Adipocyte (in vitro differentiated cells): Measurements from ENCODE around the gene TRAF7.
A peak's percentile ranks its signal among the peaks of the same experiment; 100 is the strongest.

Experiments used
- DNase-seq: peaks from one replicate; pipeline ENCODE4 v3.0.0-alpha.2; 2015; ENCODE audit warnings: low read depth
- H3K27me3 ChIP-seq: replicated peaks from 2 replicates; pipeline ENCODE4 v1.7.0; 2013; ENCODE audit warnings: mild to moderate bottlenecking, low read length, moderate library complexity; ENCODE audit not compliant: control insufficient read depth, insufficient read depth
- H3K36me3 ChIP-seq: 2 replicates; pipeline ENCODE4 v1.7.0; 2013; ENCODE audit warnings: low read length, mild to moderate bottlenecking, moderate library complexity; ENCODE audit not compliant: control insufficient read depth, insufficient read depth, severe bottlenecking
- H3K4me1 ChIP-seq: 2 replicates; pipeline ENCODE4 v1.7.0; 2013; ENCODE audit warnings: mild to moderate bottlenecking, low read length, moderate library complexity; ENCODE audit not compliant: control insufficient read depth, insufficient read depth
- H3K4me3 ChIP-seq: 2 replicates; pipeline ENCODE4 v1.7.0; 2013; ENCODE audit warnings: mild to moderate bottlenecking, low read length, moderate library complexity
- H3K9ac ChIP-seq: 2 replicates; pipeline ENCODE4 v1.7.0; 2013; ENCODE audit warnings: mild to moderate bottlenecking, low read length, moderate library complexity
- H3K9me3 ChIP-seq: 2 replicates; pipeline ENCODE4 v1.7.0; 2013; ENCODE audit warnings: mild to moderate bottlenecking, low read length, moderate library complexity; ENCODE audit not compliant: control insufficient read depth

TRAF7 gene

GRCh38 chr16:2223221-2223941, 67.8 kb downstream of the TRAF7 start, which contains the start of gene E4F1:
Gene E4F1, plus strand, starts transcription at chr16:2223591. Its CDS starts 23 bp downstream, at chr16:2223614.
- Histone ChIP-seq H3K9ac (peak within 1 kb of the TSS; percentile 96), H3K4me1 (peaks cover 12% of the 10 kb centered on the region), H3K36me3 (peaks cover 2% of the 10 kb centered on the region), H3K9me3 (no peaks in the 10 kb centered on the region), H3K27me3 (no peaks in the 10 kb centered on the region), H3K4me3 (peak within 1 kb of the TSS; percentile 88)
- DNase-seq, result peak; percentile 100

DNA sequence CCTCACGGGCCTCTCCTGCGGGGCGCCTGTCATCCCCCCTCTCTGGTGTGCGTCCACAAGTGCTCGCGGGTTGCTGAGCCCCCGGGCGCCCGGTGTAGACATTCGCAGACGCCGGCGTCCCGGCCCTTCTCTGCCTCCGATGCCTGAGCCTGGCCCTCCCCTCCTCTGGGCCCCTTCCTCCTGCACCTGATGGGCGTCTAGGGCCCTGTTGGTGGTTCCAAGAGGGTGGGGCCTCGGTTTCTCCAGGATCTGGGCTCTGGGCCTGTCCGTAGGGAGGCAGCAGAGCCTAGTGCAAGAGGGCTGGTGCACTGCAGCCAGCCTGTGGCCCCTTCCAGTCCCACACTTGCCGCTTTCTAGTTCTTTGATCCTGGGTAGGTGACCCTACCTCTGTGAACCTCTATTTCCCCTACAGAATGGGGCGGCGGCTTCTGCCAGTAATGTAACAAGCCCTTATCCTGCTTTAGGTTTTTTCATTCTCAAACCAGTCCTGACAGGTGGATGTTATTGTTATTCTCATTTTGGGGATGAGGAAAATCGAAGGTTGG, 68.4 kb downstream of the TRAF7 start:
- peak overlapping the region; percentile 96 for H3K9ac ChIP-seq
- no peaks in the 10 kb centered on the region for H3K27me3 ChIP-seq
- H3K36me3 ChIP-seq, result peaks cover 9% of the 10 kb centered on the region
- peak; percentile 73 for DNase-seq
- H3K4me3 ChIP-seq, result peak overlapping the region; percentile 88
- no peaks in the 10 kb centered on the region for H3K9me3 ChIP-seq
- peaks cover 12% of the 10 kb centered on the region for H3K4me1 ChIP-seq

- no peak overlapping the region for H3K4me3 ChIP-seq
- H3K27me3 ChIP-seq, result no peaks in the 10 kb centered on the region
- no peak overlapping the region for H3K9ac ChIP-seq
- H3K36me3 ChIP-seq, result peaks cover 22% of the 10 kb centered on the region
- H3K4me1 ChIP-seq, result peaks cover 12% of the 10 kb centered on the region
- no peaks in the 10 kb centered on the region for H3K9me3 ChIP-seq
- DNase-seq, result no peak
Measured at GRCh38 chr16:2226245-2226793, 70.7 kb downstream of the TRAF7 start.

DNA sequence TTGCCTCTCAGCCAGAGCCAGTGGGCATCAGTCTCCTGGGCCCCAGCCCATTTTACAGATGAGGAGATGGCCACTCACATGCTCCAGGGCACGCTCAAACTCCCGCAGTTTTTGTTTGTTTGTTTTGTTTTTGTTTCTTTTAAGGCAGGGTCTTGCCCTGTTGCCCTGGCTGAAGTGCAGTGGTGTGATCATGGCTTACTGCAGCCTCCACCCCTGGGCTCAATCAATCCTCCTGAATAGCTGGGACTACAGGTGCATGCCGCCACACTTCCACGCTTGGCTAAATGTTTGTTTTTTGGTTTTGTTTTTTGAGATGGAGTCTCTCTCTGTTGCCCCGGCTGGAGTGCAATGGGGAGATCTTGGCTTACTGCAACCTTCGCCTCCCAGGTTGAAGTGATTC, 71.3 kb downstream of the TRAF7 start:
- Histone ChIP-seq H3K9me3 (no peaks in the 10 kb centered on the region), H3K9ac (no peak overlapping the region), H3K27me3 (no peaks in the 10 kb centered on the region), H3K4me1 (peaks cover 12% of the 10 kb centered on the region), H3K36me3 (peaks cover 28% of the 10 kb centered on the region), H3K4me3 (no peak overlapping the region)
- DNase-seq, result no peak
